Thyroid gland (tissue), 4 donors: Measurements from ENCODE around the gene IGFBP5. TPM values are rescaled to one million over a fixed set of nuclear protein-coding genes. Genes with fewer than 3 reads are reported as not detected.

ENCODE experiments used
- DNase-seq, 2 donors: peaks; one replicate each; pipeline ENCODE4 v3.0.0-alpha.2; 2019
- H3K27ac ChIP-seq, 3 donors: fragments of 200-600 bp; sonication (generic); 1 replicate in 2 of 3; 2 replicates in 1 of 3; pipeline ENCODE4 v1.5.1; 2016 to 2019; ENCODE audit warnings: mild to moderate bottlenecking in 1 of 3, moderate library complexity in 1 of 3
- H3K27me3 ChIP-seq: fragments of 200-600 bp; sonication (generic); one replicate; pipeline ENCODE4 v1.5.1; 2019
- H3K36me3 ChIP-seq, 2 donors: fragments of 200-600 bp; sonication (generic); one replicate each; pipeline ENCODE4 v1.5.1; 2016 to 2019
- H3K4me1 ChIP-seq, 2 donors: fragments of 200-600 bp; sonication (generic); one replicate each; pipeline ENCODE4 v1.5.1; 2017 to 2019
- H3K4me3 ChIP-seq, 3 donors: fragments of 200-600 bp; sonication (generic); replicated peaks in 1 of 3; 1 replicate in 2 of 3; 2 replicates in 1 of 3; pipeline ENCODE4 v1.5.1; 2016; ENCODE audit warnings: mild to moderate bottlenecking in 1 of 3
- H3K9me3 ChIP-seq: fragments of 200-600 bp; sonication (generic); one replicate; pipeline ENCODE4 v1.5.1; 2017
- CTCF ChIP-seq, 6 experiments: fragments of 200-600 bp in 3 of 6; fragments of 450-650 bp in 3 of 6; sonication (generic) in 3 of 6; IDR thresholded peaks; one replicate each; pipeline ENCODE4 v1.5.1; 2016 to 2019; ENCODE audit warnings: antibody characterized with exemption in 6 of 6, mild to moderate bottlenecking in 2 of 6, inconsistent platforms in 1 of 6, moderate library complexity in 1 of 6
- POLR2A ChIP-seq, 2 donors: fragments of 450-650 bp; IDR thresholded peaks; one replicate each; pipeline ENCODE4 v1.6.1; 2017; ENCODE audit warnings: antibody characterized with exemption in 2 of 2, mild to moderate bottlenecking in 2 of 2, moderate library complexity in 1 of 2
- WGBS, 2 donors: methylation state at CpG; one replicate each; pipeline ENCODE4 v1.1.5; 2017; 5-methylcytosine and 5-hydroxymethylcytosine counted together
- intact Hi-C: fragments of 100-400 bp; cut with DNase I; formaldehyde crosslinking; loops from one replicate; pipeline ENCODE4 v1.15.1; 2023
- total RNA-seq, 4 donors: library from RNA; depleted of rRNA; stranded (reverse); fragments of >200 nt; gene quantifications; one replicate each; pipeline ENCODE4 v1.2.3, GENCODE V29; 2016

Gene IGFBP5
- total RNA-seq, 4 donors from 2014 or later = 704 to 1,519 (median 952) TPM

GRCh38 chr2:216650626-216651257, 44.6 kb downstream of the IGFBP5 start:
- no peak overlapping the region for H3K27ac ChIP-seq
- no peaks in the 10 kb centered on the region for H3K36me3 ChIP-seq
- no peak overlapping the region for H3K4me3 ChIP-seq
- 79 to 96% methylated on average over 3 of the region's 3 CpGs for WGBS, 2 donors
- no peaks in the 10 kb centered on the region for H3K4me1 ChIP-seq
- no peaks in the 10 kb centered on the region for H3K27me3 ChIP-seq
- TF ChIP-seq POLR2A (IDR thresholded peaks at IDR 0.05) (no peak), CTCF (IDR thresholded peaks at IDR 0.05) (no peak)
- intact Hi-C loops = no loop called here
- DNase-seq = no peak
- no peaks in the 10 kb centered on the region for H3K9me3 ChIP-seq

DNA sequence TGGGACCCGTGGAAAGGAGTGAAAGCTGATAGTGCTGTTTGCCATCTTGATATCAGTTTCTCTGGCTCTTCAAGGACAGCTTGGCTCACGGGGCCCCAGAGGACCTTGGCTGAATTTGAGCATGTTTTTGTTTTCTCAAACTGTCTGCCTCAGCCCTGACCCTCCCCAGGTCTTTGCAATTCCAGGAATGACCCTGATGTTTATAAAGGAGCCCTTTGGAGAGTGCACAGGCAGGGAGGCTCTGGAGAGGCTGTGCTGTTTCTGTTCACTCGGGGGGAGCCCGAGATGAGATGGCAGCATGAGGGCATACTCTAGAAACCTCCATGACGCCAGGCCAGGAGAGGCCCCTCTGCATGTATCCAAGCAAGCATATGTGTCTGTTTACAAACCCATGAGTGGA, 45.8 kb downstream of the IGFBP5 start:
- Histone ChIP-seq H3K27me3 (no peaks in the 10 kb centered on the region), H3K36me3 (no peaks in the 10 kb centered on the region), H3K4me1 (peaks cover 0 to 7% of the 10 kb centered on the region in 2 donors), H3K27ac (no peak overlapping the region), H3K4me3 (no peak overlapping the region), H3K9me3 (no peaks in the 10 kb centered on the region)
- no peak for DNase-seq
- TF ChIP-seq CTCF (IDR thresholded peaks at IDR 0.05) (no peak), POLR2A (IDR thresholded peaks at IDR 0.05) (no peak)
- 46 to 61% methylated on average over 5 of the region's 5 CpGs for WGBS, 2 donors
- intact Hi-C loops = no loop called here

- no peak overlapping the region for H3K27ac ChIP-seq
- H3K36me3 ChIP-seq = no peaks in the 10 kb centered on the region
- TF ChIP-seq CTCF (IDR thresholded peaks at IDR 0.05) (no peak), POLR2A (IDR thresholded peaks at IDR 0.05) (no peak)
- DNase-seq = no peak
- 84 to 93% methylated on average over 3 of the region's 3 CpGs for WGBS, 2 donors
- H3K9me3 ChIP-seq = no peaks in the 10 kb centered on the region
- H3K4me3 ChIP-seq = no peak overlapping the region
- peaks cover 0 to 16% of the 10 kb centered on the region in 2 donors for H3K4me1 ChIP-seq
- H3K27me3 ChIP-seq = no peaks in the 10 kb centered on the region
- intact Hi-C loops = no loop called here
Measured at GRCh38 chr2:216648105-216648504, 47.2 kb downstream of the IGFBP5 start.

DNA sequence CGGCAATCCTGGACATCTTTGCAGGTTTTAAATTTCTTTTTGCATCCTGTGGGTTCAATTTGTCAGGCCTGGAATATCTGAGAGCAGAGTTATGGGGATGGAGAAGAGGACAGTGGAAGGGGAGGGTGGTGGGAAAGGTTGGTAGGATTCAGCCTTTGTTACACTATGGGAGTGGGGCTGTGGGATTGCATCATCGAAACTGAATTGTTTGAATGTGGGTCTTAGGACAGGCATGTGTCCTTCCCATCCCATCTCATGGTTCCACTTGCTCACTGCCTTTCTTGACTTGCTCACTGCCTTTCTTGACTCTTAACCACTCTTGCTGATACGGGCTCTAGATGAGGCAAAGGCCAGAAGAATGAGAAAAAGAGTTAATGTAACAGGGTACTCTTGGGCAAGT, 49.2 kb downstream of the IGFBP5 start:
- Histone ChIP-seq H3K9me3 (no peaks in the 10 kb centered on the region), H3K4me1 (peaks cover 0 to 16% of the 10 kb centered on the region in 2 donors), H3K36me3 (no peaks in the 10 kb centered on the region), H3K27me3 (no peaks in the 10 kb centered on the region), H3K27ac (no peak overlapping the region), H3K4me3 (no peak overlapping the region)
- 93 to 97% methylated on average over 3 of the region's 3 CpGs for WGBS, 2 donors
- DNase-seq = no peak
- intact Hi-C loops = no loop called here
- no peak for TF ChIP-seq POLR2A (IDR thresholded peaks at IDR 0.05)
- no peak for TF ChIP-seq CTCF (IDR thresholded peaks at IDR 0.05)

DNA sequence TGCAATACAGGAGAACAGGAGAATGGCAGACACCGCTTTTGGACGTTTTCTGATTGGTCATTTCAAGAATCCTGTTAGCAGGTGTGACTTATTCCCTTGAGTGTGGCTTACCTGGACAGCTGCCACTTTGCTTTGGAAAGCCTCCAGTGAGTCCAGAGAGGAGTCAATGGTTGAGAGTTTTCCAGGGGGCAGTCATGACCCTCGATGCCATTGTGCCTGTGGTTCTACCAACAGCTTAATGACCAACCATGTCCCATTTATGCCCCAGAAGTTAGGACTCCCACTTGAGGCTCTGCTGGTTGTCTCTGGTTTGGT, 49.8 kb downstream of the IGFBP5 start:
- H3K27me3 ChIP-seq = no peaks in the 10 kb centered on the region
- DNase-seq = peak; percentile 42 to 57
- peaks cover 0 to 16% of the 10 kb centered on the region in 2 donors for H3K4me1 ChIP-seq
- no peaks in the 10 kb centered on the region for H3K9me3 ChIP-seq
- no peak overlapping the region for H3K4me3 ChIP-seq
- WGBS, 2 donors = 38 to 39% methylated on average over 3 of the region's 3 CpGs
- no peaks in the 10 kb centered on the region for H3K36me3 ChIP-seq
- intact Hi-C loops = no loop called here
- H3K27ac ChIP-seq = no peak overlapping the region
- TF ChIP-seq CTCF (IDR thresholded peaks at IDR 0.05) (no peak), POLR2A (IDR thresholded peaks at IDR 0.05) (no peak)
